ENCODE data around the gene R3HDM4. TPM values are rescaled to one million over a fixed set of nuclear protein-coding genes. Genes with fewer than 3 reads are reported as not detected.

R3HDM4 gene
- total and polyA plus RNA-seq, 9 of the 15 experiments (the other 6 are each of a cell fraction or from before 2014, with no cell fraction given) = 3.2 to 154 (median 59.0) TPM

- no peak for TF ChIP-seq ZMIZ1 (IDR thresholded peaks at IDR 0.05; ENCODE audit: low read depth in 2 of 2, low read length in 2 of 2)
- TF ChIP-seq HMGXB4 (CRISPR knock-in tag; IDR thresholded peaks at IDR 0.05) = no peak
- no peak for TF ChIP-seq ELF4 (CRISPR knock-in tag; IDR thresholded peaks at IDR 0.05)
- no peak for TF ChIP-seq NEUROD1 (IDR thresholded peaks at IDR 0.05; ENCODE audit: borderline replicate concordance, low read depth, low read length, partially characterized antibody)
- no peak for TF ChIP-seq KDM4B (IDR thresholded peaks at IDR 0.05; ENCODE audit: borderline replicate concordance in 2 of 2, low read depth in 1 of 2)
- no peak for TF ChIP-seq HCFC1 (IDR thresholded peaks at IDR 0.05; ENCODE audit: low read depth, low read length)
Measured at GRCh38 chr19:911197-912033, 1.6 kb downstream of the R3HDM4 start (continued).

Data from K562 (cell line).